ENCODE data around the gene LGMN.
"Not testable (repeated sequence)": the region's sequence is repeated elsewhere in the genome, so short reads cannot be mapped to it uniquely, and the experiment has no call there.

The LGMN gene

GRCh38 chr14:92763666-92764631, 15.5 kb upstream of the LGMN start:
- not testable (repeated sequence) for DNase-seq (ENCODE audit: low read depth, low spot score)

GRCh38 chr14:92760524-92760805, 12.0 kb upstream of the LGMN start:
- DNase-seq (ENCODE audit: low read depth, low spot score): no peak

GRCh38 chr14:92759679-92760523, 11.5 kb upstream of the LGMN start:
- no peak for DNase-seq (ENCODE audit: low read depth, low spot score)

GRCh38 chr14:92759300-92759678, 10.9 kb upstream of the LGMN start:
- peak; percentile 26 for DNase-seq (ENCODE audit: low read depth, low spot score)

GRCh38 chr14:92756446-92756845, 8.0 kb upstream of the LGMN start:
- DNase-seq (ENCODE audit: low read depth, low spot score): no peak

- DNase-seq (ENCODE audit: low read depth, low spot score): no peak
These were observed 7.1 kb upstream of the LGMN start for GRCh38 chr14:92755495-92755894.

- DNase-seq (ENCODE audit: low read depth, low spot score): no peak
These were observed 6.5 kb upstream of the LGMN start for GRCh38 chr14:92754966-92755365.

- DNase-seq (ENCODE audit: low read depth, low spot score): no peak
These were observed 4.8 kb upstream of the LGMN start for GRCh38 chr14:92753250-92753649.

GRCh38 chr14:92751819-92752218, 3.4 kb upstream of the LGMN start:
- DNase-seq (ENCODE audit: low read depth, low spot score): no peak

- no peak for DNase-seq (ENCODE audit: low read depth, low spot score)
These were observed 2.6 kb upstream of the LGMN start for GRCh38 chr14:92750994-92751400.

- DNase-seq (ENCODE audit: low read depth, low spot score): not testable (repeated sequence)
These were observed 1.8 kb upstream of the LGMN start for GRCh38 chr14:92750222-92750728.

GRCh38 chr14:92747701-92748258, 647 bp downstream of the LGMN start:
- DNase-seq (ENCODE audit: low read depth, low spot score): peak; percentile 56

GRCh38 chr14:92744198-92744597, 4.2 kb downstream of the LGMN start:
- no peak for DNase-seq (ENCODE audit: low read depth, low spot score)

- no peak for DNase-seq (ENCODE audit: low read depth, low spot score)
These were observed 8.0 kb downstream of the LGMN start for GRCh38 chr14:92740440-92740839.

GRCh38 chr14:92737619-92738188, 10.7 kb downstream of the LGMN start:
- no peak for DNase-seq (ENCODE audit: low read depth, low spot score)

GRCh38 chr14:92737206-92737605, 11.2 kb downstream of the LGMN start:
- DNase-seq (ENCODE audit: low read depth, low spot score): no peak

- DNase-seq (ENCODE audit: low read depth, low spot score): no peak
These were observed 13.1 kb downstream of the LGMN start for GRCh38 chr14:92735344-92735743.

- no peak for DNase-seq (ENCODE audit: low read depth, low spot score)
These were observed 13.8 kb downstream of the LGMN start for GRCh38 chr14:92734618-92735017.

- DNase-seq (ENCODE audit: low read depth, low spot score): no peak
These were observed 15.4 kb downstream of the LGMN start for GRCh38 chr14:92733007-92733406.

GRCh38 chr14:92731622-92732115, 16.8 kb downstream of the LGMN start:
- DNase-seq (ENCODE audit: low read depth, low spot score): no peak

GRCh38 chr14:92729634-92730358, 18.6 kb downstream of the LGMN start:
- DNase-seq (ENCODE audit: low read depth, low spot score): no peak

Measured in ELF-1 (cell line).